PC-3 (cell line): ENCODE results near the gene TIMP2.

ENCODE experiments used
- CTCF ChIP-seq: fragments of 300-600 bp; sonication (generic); conservative IDR thresholded peaks from 2 replicates; pipeline ENCODE4 v1.5.1; 2017; ENCODE audit warnings: antibody characterized with exemption, low read depth, mild to moderate bottlenecking, low read length
- EZH2 ChIP-seq: fragments of 300-600 bp; sonication (generic); IDR thresholded peaks from one replicate; pipeline ENCODE4 v1.6.1; 2017; ENCODE audit warnings: antibody characterized with exemption, mild to moderate bottlenecking, low read length; ENCODE audit not compliant: unreplicated experiment
- EZH2phosphoT487 ChIP-seq: fragments of 300-600 bp; sonication (generic); IDR thresholded peaks from 2 replicates; pipeline ENCODE4 v1.6.1; 2018; ENCODE audit warnings: mild to moderate bottlenecking, antibody characterized with exemption, low read length, borderline replicate concordance

- TF ChIP-seq CTCF, result no peak
- no peak for TF ChIP-seq EZH2phosphoT487
- no peak for TF ChIP-seq EZH2
Measured at GRCh38 chr17:78910497-78911284, 14.5 kb downstream of the TIMP2 start.
